ENCODE results near the gene ADAM8. TPM values are rescaled to one million over a fixed set of nuclear protein-coding genes. Genes with fewer than 3 reads are reported as not detected.

ADAM8 gene
- total RNA-seq, 1 experiment from 2014 or later = 113 TPM

GRCh38 chr10:133239990-133240389 lies 36.7 kb downstream of the ADAM8 start:
- intact Hi-C loops (cut with micrococcal nuclease) = no loop called here
- Histone ChIP-seq H4K20me1 (ENCODE audit: low read length) (no peaks in the 10 kb centered on the region), H3K4me3 (ENCODE audit: low read length) (no peak overlapping the region), H2AFZ (ENCODE audit: low read length) (no peak overlapping the region), H3K9ac (ENCODE audit: low read length) (no peak overlapping the region), H3K79me2 (ENCODE audit: low read length) (no peaks in the 10 kb centered on the region), H3K9me3 (ENCODE audit: low read length) (no peaks in the 10 kb centered on the region), H3K27me3 (ENCODE audit: low read length) (peaks cover 30% of the 10 kb centered on the region), H3K36me3 (ENCODE audit: low read depth, low read length) (no peaks in the 10 kb centered on the region), H3K4me2 (ENCODE audit: low read length) (no peak overlapping the region), H3F3A (ENCODE audit: low read length, unreplicated experiment) (no peaks in the 10 kb centered on the region), H3K4me1 (ENCODE audit: insufficient read depth, low read length) (no peaks in the 10 kb centered on the region), H3K27ac (ENCODE audit: low read length) (no peak overlapping the region), H3K9me2 (replicated peaks; ENCODE audit: low read length) (no peaks in the 10 kb centered on the region)
- DNase-seq = no peak
- no peak for TF ChIP-seq CTCF (conservative IDR thresholded peaks at IDR 0.05; ENCODE audit: low read depth, low read length)
- TF ChIP-seq EZH2phosphoT487 (IDR thresholded peaks at IDR 0.05; ENCODE audit: borderline replicate concordance, low read length) = no peak
- ChIA-PET POLR2A (ENCODE audit: unreplicated experiment) (no interaction called here), CTCF (no interaction called here)
- BruUV-seq (replicated peaks) = no TSS peak
- ATAC-seq = no peak

- Histone ChIP-seq H3K4me3 (ENCODE audit: low read length) (no peak overlapping the region), H3K9me2 (replicated peaks; ENCODE audit: low read length) (no peaks in the 10 kb centered on the region), H3K9ac (ENCODE audit: low read length) (no peak overlapping the region), H3K9me3 (ENCODE audit: low read length) (no peaks in the 10 kb centered on the region), H3K4me1 (ENCODE audit: insufficient read depth, low read length) (no peaks in the 10 kb centered on the region), H3K4me2 (ENCODE audit: low read length) (no peak overlapping the region), H3K27ac (ENCODE audit: low read length) (no peak overlapping the region), H3K36me3 (ENCODE audit: low read depth, low read length) (no peaks in the 10 kb centered on the region), H3F3A (ENCODE audit: low read length, unreplicated experiment) (no peaks in the 10 kb centered on the region), H3K27me3 (ENCODE audit: low read length) (peaks cover 30% of the 10 kb centered on the region), H2AFZ (ENCODE audit: low read length) (no peak overlapping the region), H4K20me1 (ENCODE audit: low read length) (no peaks in the 10 kb centered on the region), H3K79me2 (ENCODE audit: low read length) (no peaks in the 10 kb centered on the region)
- no peak for TF ChIP-seq EZH2phosphoT487 (IDR thresholded peaks at IDR 0.05; ENCODE audit: borderline replicate concordance, low read length)
- TF ChIP-seq EZH2 (IDR thresholded peaks at IDR 0.05; ENCODE audit: low read length, unreplicated experiment) = no peak
- no peak for TF ChIP-seq CTCF (conservative IDR thresholded peaks at IDR 0.05; ENCODE audit: low read depth, low read length)
- ChIA-PET POLR2A (ENCODE audit: unreplicated experiment) (no interaction called here), CTCF (no interaction called here)
- DNase-seq (no peak), ATAC-seq (no peak)
- BruUV-seq (replicated peaks) = no TSS peak
- intact Hi-C loops (cut with micrococcal nuclease) = no loop called here
Observed at GRCh38 chr10:133238466-133238804, 38.2 kb downstream of the ADAM8 start.

DNA sequence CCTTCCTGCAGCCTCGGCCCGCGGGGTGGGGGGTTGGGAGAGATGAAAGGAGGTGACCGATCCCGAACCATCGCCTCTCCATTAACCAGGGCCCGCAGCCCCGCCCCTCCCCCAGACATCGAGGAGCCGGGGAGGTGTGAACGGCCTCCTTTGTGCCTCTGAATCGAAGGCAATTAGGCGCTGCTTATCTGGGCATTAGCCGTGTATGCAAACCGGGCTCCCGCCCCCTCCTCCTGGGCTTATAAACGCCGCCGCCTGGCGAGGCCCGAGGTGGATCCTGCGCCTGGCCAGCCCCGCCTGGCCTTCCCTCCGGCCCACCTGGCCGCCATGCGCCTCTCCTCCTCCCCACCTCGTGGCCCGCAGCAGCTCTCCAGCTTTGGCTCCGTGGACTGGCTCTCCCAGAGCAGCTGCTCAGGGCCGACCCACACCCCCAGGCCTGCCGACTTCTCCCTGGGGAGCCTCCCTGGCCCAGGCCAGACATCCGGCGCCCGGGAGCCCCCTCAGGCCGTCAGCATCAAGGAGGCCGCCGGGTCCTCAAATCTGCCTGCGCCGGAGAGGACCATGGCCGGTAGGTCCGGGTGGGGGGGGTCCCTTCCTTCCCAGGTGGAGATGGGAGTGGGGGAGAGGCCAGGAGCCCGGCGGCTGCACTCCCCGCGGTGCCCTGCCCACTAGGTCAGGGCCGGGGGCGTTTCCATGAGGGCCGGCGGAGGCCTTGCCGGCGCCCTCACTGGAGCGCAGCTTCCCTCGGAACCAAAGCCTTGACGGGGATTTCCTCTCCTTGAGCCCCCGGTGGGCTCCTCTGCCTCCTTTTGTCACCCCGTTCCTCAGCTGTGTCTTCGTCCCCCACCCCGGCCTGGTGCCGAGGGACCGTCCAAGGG lies 38.8 kb downstream of the ADAM8 start, which contains the start of gene VENTX:
TSS of gene VENTX (plus strand) at position 268 of the 878 bp plus-strand sequence. CDS start at position 328, 60 bp downstream.
- Histone ChIP-seq H3F3A (ENCODE audit: low read length, unreplicated experiment) (no peaks in the 10 kb centered on the region), H3K9me2 (replicated peaks; ENCODE audit: low read length) (no peaks in the 10 kb centered on the region), H3K27ac (ENCODE audit: low read length) (no peak within 1 kb of the TSS), H3K4me2 (ENCODE audit: low read length) (no peak within 1 kb of the TSS), H3K9me3 (ENCODE audit: low read length) (no peaks in the 10 kb centered on the region), H3K9ac (ENCODE audit: low read length) (no peak within 1 kb of the TSS), H4K20me1 (ENCODE audit: low read length) (no peaks in the 10 kb centered on the region), H3K4me1 (ENCODE audit: insufficient read depth, low read length) (no peaks in the 10 kb centered on the region), H2AFZ (ENCODE audit: low read length) (no peak within 1 kb of the TSS), H3K79me2 (ENCODE audit: low read length) (no peaks in the 10 kb centered on the region), H3K36me3 (ENCODE audit: low read depth, low read length) (no peaks in the 10 kb centered on the region), H3K27me3 (ENCODE audit: low read length) (peaks cover 30% of the 10 kb centered on the region), H3K4me3 (ENCODE audit: low read length) (no peak within 1 kb of the TSS)
- intact Hi-C loops (cut with micrococcal nuclease) = no loop called here
- ChIA-PET POLR2A (ENCODE audit: unreplicated experiment) (no interaction called here), CTCF (no interaction called here)
- peak; percentile 25 for TF ChIP-seq EZH2 (IDR thresholded peaks at IDR 0.05; ENCODE audit: low read length, unreplicated experiment)
- no peak for TF ChIP-seq EZH2phosphoT487 (IDR thresholded peaks at IDR 0.05; ENCODE audit: borderline replicate concordance, low read length)
- BruUV-seq (replicated peaks) = no TSS peak
- ATAC-seq (no peak), DNase-seq (no peak)

Measured in PC-3 (cell line).